IMR-90 (cell line): Measurements from ENCODE around the gene P2RX5. TPM values are rescaled to one million over a fixed set of nuclear protein-coding genes. Genes with fewer than 3 reads are reported as not detected.
A peak's percentile ranks its signal among the peaks of the same experiment; 100 is the strongest.

Source experiments
- ATAC-seq: fragments of 200-7000 bp; cut with Tn5 transposase; 2 replicates; pipeline ENCODE4 v1.9.1; 2020; ENCODE audit warnings: low read depth, mild to moderate bottlenecking, moderate library complexity
- BruUV-seq: library from RNA; stranded (reverse); fragments of 400-500 nt; replicated peaks from 2 replicates; lab custom pipeline; 2021; lab: Mats Ljungman, UMichigan
- CTCF ChIA-PET: fragments of 300-600 bp; formaldehyde crosslinking; extraction: SDS; loops from one replicate; lab custom pipeline; 2021; ENCODE audit warnings: antibody characterized with exemption; lab: Yijun Ruan, JAX
- POLR2A ChIA-PET: fragments of 300-600 bp; sonication (Branson Sonifier 250); formaldehyde crosslinking; loops from one replicate; lab custom pipeline; 2022; ENCODE audit warnings: antibody characterized with exemption; ENCODE audit not compliant: unreplicated experiment; lab: Charles Lee
- DNase-seq: peaks from one replicate; pipeline ENCODE4 v3.0.0; 2013
- H2AFZ ChIP-seq: replicated peaks from 2 replicates; pipeline ENCODE3; 2013; ENCODE audit warnings: low read length, mild to moderate bottlenecking; ENCODE audit not compliant: poor library complexity
- H2AK5ac ChIP-seq: 2 replicates; pipeline ENCODE4 v1.6.1; 2013; ENCODE audit warnings: low read depth, low read length, inconsistent platforms
- H2AK9ac ChIP-seq: replicated peaks from 2 replicates; pipeline ENCODE3; 2013; ENCODE audit warnings: mild to moderate bottlenecking, low read depth, low read length, moderate library complexity; ENCODE audit not compliant: poor library complexity
- H2BK120ac ChIP-seq: 2 replicates; pipeline ENCODE4 v1.6.1; 2013; ENCODE audit warnings: low read depth, low read length, inconsistent platforms
- H2BK15ac ChIP-seq: 3 replicates; pipeline ENCODE4 v1.6.1; 2013; ENCODE audit warnings: low read depth, low read length, inconsistent platforms
- H2BK20ac ChIP-seq: 2 replicates; pipeline ENCODE4 v1.6.1; 2013; ENCODE audit warnings: low read depth, mild to moderate bottlenecking, inconsistent platforms, low read length, moderate library complexity
- H2BK5ac ChIP-seq: 2 replicates; pipeline ENCODE4 v1.6.1; 2013; ENCODE audit warnings: mild to moderate bottlenecking, low read depth, low read length, inconsistent platforms; ENCODE audit not compliant: poor library complexity, severe bottlenecking
- H3K14ac ChIP-seq: replicated peaks from 2 replicates; pipeline ENCODE4 v1.6.1; 2013; ENCODE audit warnings: low read depth, low read length, inconsistent platforms
- H3K18ac ChIP-seq: 2 replicates; pipeline ENCODE4 v1.6.1; 2013; ENCODE audit warnings: low read depth, low read length, control low read depth
- H3K23ac ChIP-seq: 2 replicates; pipeline ENCODE4 v1.6.1; 2013; ENCODE audit warnings: low read depth, low read length, inconsistent platforms
- H3K27ac ChIP-seq: 2 replicates; pipeline ENCODE4 v1.5.1; 2013; ENCODE audit warnings: mild to moderate bottlenecking, control low read depth, low read length; ENCODE audit not compliant: insufficient read depth
- H3K27me3 ChIP-seq: 2 replicates; pipeline ENCODE4 v1.6.1; 2013; ENCODE audit warnings: low read length; ENCODE audit not compliant: control insufficient read depth, insufficient read depth
- H3K36me3 ChIP-seq: 2 replicates; pipeline ENCODE4 v1.6.1; 2013; ENCODE audit warnings: low read length, mixed read lengths; ENCODE audit not compliant: control insufficient read depth, insufficient read depth
- H3K4ac ChIP-seq: 2 replicates; pipeline ENCODE4 v1.6.1; 2013; ENCODE audit warnings: low read depth, low read length, inconsistent platforms
- H3K4me1 ChIP-seq: 2 replicates; pipeline ENCODE4 v1.6.1; 2013; ENCODE audit warnings: low read length, mixed read lengths; ENCODE audit not compliant: control insufficient read depth, insufficient read depth
- H3K4me2 ChIP-seq: 2 replicates; pipeline ENCODE4 v1.6.1; 2013; ENCODE audit warnings: low read depth, mild to moderate bottlenecking, control low read depth, low read length, moderate library complexity
- H3K4me3 ChIP-seq: 2 replicates; pipeline ENCODE4 v1.5.1; 2013; ENCODE audit warnings: low read depth, mild to moderate bottlenecking, control low read depth, low read length, moderate library complexity; ENCODE audit not compliant: insufficient read depth
- H3K56ac ChIP-seq: 2 replicates; pipeline ENCODE4 v1.6.1; 2013; ENCODE audit warnings: low read length, inconsistent platforms; ENCODE audit not compliant: insufficient read depth; ENCODE audit errors: extremely low read depth
- H3K79me1 ChIP-seq, 2 experiments: 2 replicates each; pipeline ENCODE4 v1.6.1; 2013; ENCODE audit warnings: low read length in 2 of 2, inconsistent platforms in 1 of 2, low read depth in 1 of 2
- H3K9ac ChIP-seq: 2 replicates; pipeline ENCODE4 v1.6.1; 2013; ENCODE audit warnings: low read depth, low read length, control low read depth
- H3K9me1 ChIP-seq: 2 replicates; pipeline ENCODE4 v1.6.1; 2013; ENCODE audit warnings: low read length, inconsistent platforms; ENCODE audit not compliant: insufficient read depth
- H3K9me3 ChIP-seq: 2 replicates; pipeline ENCODE4 v1.6.1; 2013; ENCODE audit warnings: low read length; ENCODE audit not compliant: control insufficient read depth, insufficient read depth
- H4K20me1 ChIP-seq: 2 replicates; pipeline ENCODE4 v1.6.1; 2013; ENCODE audit warnings: low read length, inconsistent platforms; ENCODE audit not compliant: insufficient read depth
- H4K5ac ChIP-seq: 2 replicates; pipeline ENCODE4 v1.6.1; 2013; ENCODE audit warnings: mild to moderate bottlenecking, low read depth, low read length, control low read depth
- H4K8ac ChIP-seq, 2 experiments: 2 replicates each; pipeline ENCODE4 v1.6.1; 2013; ENCODE audit warnings: low read depth in 2 of 2, low read length in 2 of 2, control low read depth in 1 of 2, inconsistent platforms in 1 of 2
- H4K91ac ChIP-seq: 2 replicates; pipeline ENCODE4 v1.6.1; 2013; ENCODE audit warnings: low read depth, low read length, inconsistent platforms; ENCODE audit not compliant: insufficient read depth
- BHLHE40 ChIP-seq: fragments of 150-350 bp; IDR thresholded peaks from 2 replicates; pipeline ENCODE4 v1.6.1; 2016; ENCODE audit warnings: mild to moderate bottlenecking, low read depth, low read length
- CHD1 ChIP-seq: IDR thresholded peaks from 2 replicates; pipeline ENCODE4 v1.6.1; 2012; ENCODE audit warnings: low read depth, low read length, improper control_type of control experiment
- CTCF ChIP-seq: conservative IDR thresholded peaks from 2 replicates; pipeline ENCODE4 v1.5.1; 2012; ENCODE audit warnings: mild to moderate bottlenecking, low read depth, low read length, improper control_type of control experiment
- MAFK ChIP-seq: IDR thresholded peaks from 2 replicates; pipeline ENCODE4 v1.6.1; 2012; ENCODE audit warnings: low read depth, low read length, improper control_type of control experiment
- MAZ ChIP-seq: IDR thresholded peaks from 2 replicates; pipeline ENCODE4 v1.6.1; 2012; ENCODE audit warnings: low read depth, mild to moderate bottlenecking, low read length, improper control_type of control experiment, moderate library complexity, borderline replicate concordance
- MXI1 ChIP-seq: IDR thresholded peaks from 2 replicates; pipeline ENCODE4 v1.6.1; 2012; ENCODE audit warnings: low read depth, mild to moderate bottlenecking, low read length, moderate library complexity, borderline replicate concordance
- NFE2L2 ChIP-seq: fragments of 150-350 bp; IDR thresholded peaks from 2 replicates; pipeline ENCODE4 v1.6.1; 2016; ENCODE audit warnings: low read depth, mild to moderate bottlenecking, low read length
- POLR2A ChIP-seq: IDR thresholded peaks from 2 replicates; pipeline ENCODE4 v1.6.1; 2012; ENCODE audit warnings: mild to moderate bottlenecking, low read depth, low read length
- RAD21 ChIP-seq: IDR thresholded peaks from 2 replicates; pipeline ENCODE4 v1.6.1; 2012; ENCODE audit warnings: low read length, improper control_type of control experiment
- WGBS, 2 experiments: methylation state at CpG; one replicate each; pipeline versions ENCODE4 v1.1.5 to v1.1.7; 2013; ENCODE audit warnings: missing lambda C conversion rate in 2 of 2; ENCODE audit not compliant: insufficient read length in 1 of 2; ENCODE audit errors: extremely low coverage in 2 of 2; 5-methylcytosine and 5-hydroxymethylcytosine counted together
- dilution Hi-C: fragments of 300-500 bp; cut with HindIII; formaldehyde crosslinking; loops from one replicate; pipeline ENCODE4 v1.14.3; 2018; ENCODE audit warnings: low sequenced_read_pairs; ENCODE audit not compliant: unreplicated experiment
- in situ Hi-C: fragments of 300-500 bp; cut with MboI; formaldehyde crosslinking; loops from 3 replicates; pipeline ENCODE4 v1.14.3; 2019; ENCODE audit warnings: low sequenced_read_pairs, inconsistent platforms, mixed read lengths
- intact Hi-C: fragments of 100-400 bp; cut with micrococcal nuclease; formaldehyde crosslinking; loops from 2 replicates; pipeline ENCODE4 v1.10.0; 2022
- polyA plus RNA-seq, 3 experiments: library from polyadenylated mRNA; depleted of rRNA; stranded (reverse); fragments of >200 nt; gene quantifications; 2 replicates each; pipeline ENCODE4 v1.2.3, GENCODE V29; 2012; ENCODE audit warnings: low replicate concordance in 1 of 3
- total RNA-seq: library from RNA; depleted of rRNA; stranded (reverse); fragments of >200 nt; gene quantifications from 2 replicates; pipeline ENCODE4 v1.2.3, GENCODE V29; 2012
- TF ChIP-seq, protein P1 (sequence below): fragments of 150-350 bp; IDR thresholded peaks from 2 replicates; pipeline ENCODE4 v1.6.1; 2017; ENCODE audit warnings: mild to moderate bottlenecking, antibody characterized with exemption, low read length, low read depth

P2RX5 gene
- total and polyA plus RNA-seq, 2 of the 4 experiments (the other 2 are of a cell fraction): 1.8 to 3.7 TPM

- no TSS peak for BruUV-seq
- H3K56ac ChIP-seq: no peak overlapping the region
- dilution Hi-C loops: no loop called here
- no peak overlapping the region for H4K8ac ChIP-seq
- in situ Hi-C loops: loop anchor here (5.0 to 25.0 kb wide), 2 partner anchors 89 to 274 kb away; no protein-coding TSS in a partner anchor
- H4K5ac ChIP-seq: no peak overlapping the region
- no peaks in the 10 kb centered on the region for H3K9me3 ChIP-seq
- H3K27me3 ChIP-seq: peaks cover 9% of the 10 kb centered on the region; the same call in 1 of the 2 replicates
- no peak overlapping the region for H2BK5ac ChIP-seq
- peak overlapping the region; percentile 38 for H2AFZ ChIP-seq
- no peak overlapping the region for H3K4me3 ChIP-seq
- H2AK9ac ChIP-seq: no peak overlapping the region
- H3K4me2 ChIP-seq: peak overlapping the region; percentile 16; the same call in 1 of the 2 replicates
- no peak overlapping the region for H3K9ac ChIP-seq
- ChIA-PET POLR2A (interaction anchor here (0.7 kb wide), 2 partner anchors 87 to 245 kb away, joined by 13 to 15 read pairs; no protein-coding TSS in a partner anchor), CTCF (interaction anchor here (0.6 to 2.3 kb wide), 13 partner anchors 11 to 270 kb away, joined by 3 to 18 read pairs (median 5); partner anchors contain the start of gene NCBP3)
- 83% methylated on average over 1 of the region's 16 CpGs; no CpG with 5 or more reads in 1 of the 2 experiments for WGBS, 2 experiments
- H2AK5ac ChIP-seq: no peak overlapping the region; the same call in 1 of the 2 replicates
- peak; percentile 74 for TF ChIP-seq BHLHE40
- no peak for TF ChIP-seq MAFK
- TF ChIP-seq CHD1: no peak
- TF ChIP-seq, protein P1, sequence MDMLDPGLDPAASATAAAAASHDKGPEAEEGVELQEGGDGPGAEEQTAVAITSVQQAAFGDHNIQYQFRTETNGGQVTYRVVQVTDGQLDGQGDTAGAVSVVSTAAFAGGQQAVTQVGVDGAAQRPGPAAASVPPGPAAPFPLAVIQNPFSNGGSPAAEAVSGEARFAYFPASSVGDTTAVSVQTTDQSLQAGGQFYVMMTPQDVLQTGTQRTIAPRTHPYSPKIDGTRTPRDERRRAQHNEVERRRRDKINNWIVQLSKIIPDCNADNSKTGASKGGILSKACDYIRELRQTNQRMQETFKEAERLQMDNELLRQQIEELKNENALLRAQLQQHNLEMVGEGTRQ: no peak
- no peak for TF ChIP-seq MAZ
- TF ChIP-seq MXI1: peak; percentile 77
- TF ChIP-seq RAD21: no peak
- TF ChIP-seq POLR2A: no peak
- TF ChIP-seq CTCF: no peak
- no peak for TF ChIP-seq NFE2L2
- H3K4ac ChIP-seq: 0 out of 2 replicates have a peak overlapping the region, but pooled peaks have one; percentile 3
- H3K36me3 ChIP-seq: no peaks in the 10 kb centered on the region
- H3K79me1 ChIP-seq: no peaks in the 10 kb centered on the region
- no peak overlapping the region for H4K91ac ChIP-seq
- no peak overlapping the region for H2BK20ac ChIP-seq
- H3K23ac ChIP-seq: peak overlapping the region; percentile 54; the same call in 1 of the 2 replicates
- DNase-seq (peak; percentile 10), ATAC-seq (peak; percentile 16)
- no peaks in the 10 kb centered on the region for H4K20me1 ChIP-seq
- no peaks in the 10 kb centered on the region for H3K9me1 ChIP-seq
- H3K4me1 ChIP-seq: peaks cover 7% of the 10 kb centered on the region; the same call in 1 of the 2 replicates
- no peak overlapping the region; the same call in 2 of the 3 replicates for H2BK15ac ChIP-seq
- intact Hi-C loops: loop anchor here (1.0 to 10.0 kb wide), 5 partner anchors 64 to 694 kb away; no protein-coding TSS in a partner anchor
- H2BK120ac ChIP-seq: no peak overlapping the region
- no peak overlapping the region; the same call in 1 of the 2 replicates for H3K14ac ChIP-seq
- no peak overlapping the region; the same call in 1 of the 2 replicates for H3K18ac ChIP-seq
- H3K27ac ChIP-seq: no peak overlapping the region
Observed at GRCh38 chr17:3738562-3739295, 42.8 kb upstream of the P2RX5 start.
